K562 (cell line): ENCODE data around the gene EIF3K. TPM values are rescaled to one million over a fixed set of nuclear protein-coding genes. Genes with fewer than 3 reads are reported as not detected.

Experiments used
- ATF7 ChIP-seq: fragments of 450-650 bp; IDR thresholded peaks from 2 replicates; pipeline ENCODE4 v1.7.1; 2014; ENCODE audit warnings: mild to moderate bottlenecking, moderate library complexity
- CREB3L1 ChIP-seq: fragments of 450-650 bp; IDR thresholded peaks from 2 replicates; pipeline ENCODE4 v1.6.1; 2014; ENCODE audit warnings: low read depth, mild to moderate bottlenecking, moderate library complexity, borderline replicate concordance
- EP300 ChIP-seq: IDR thresholded peaks from 2 replicates; pipeline ENCODE4 v1.6.1; 2012; ENCODE audit warnings: low read length, improper control_type of control experiment
- EZH2 ChIP-seq: IDR thresholded peaks from 2 replicates; pipeline ENCODE4 v1.6.1; 2012; ENCODE audit warnings: low read depth, mild to moderate bottlenecking, inconsistent platforms, low read length, borderline replicate concordance
- FUS ChIP-seq: fragments of 200-400 bp; formaldehyde crosslinking; optimal IDR thresholded peaks from 2 replicates; pipeline ENCODE3; 2017; ENCODE audit warnings: low read depth, low read length
- GTF2A2 ChIP-seq: IDR thresholded peaks from 2 replicates; pipeline ENCODE4 v1.6.1; 2016; ENCODE audit warnings: mild to moderate bottlenecking, missing genetic modification characterization, missing compliant biosample characterization
- KLF13 ChIP-seq: fragments of 450-650 bp; IDR thresholded peaks from 2 replicates; pipeline ENCODE4 v1.6.1; 2016; ENCODE audit warnings: missing genetic modification characterization, low read depth, mild to moderate bottlenecking, missing compliant biosample characterization, moderate library complexity, borderline replicate concordance
- MIER1 ChIP-seq: fragments of 450-650 bp; IDR thresholded peaks from 2 replicates; pipeline ENCODE4 v1.6.1; 2016; ENCODE audit warnings: antibody characterized with exemption, mild to moderate bottlenecking, low read depth
- PCBP1 ChIP-seq: fragments of 200-400 bp; formaldehyde crosslinking; IDR thresholded peaks from 2 replicates; pipeline ENCODE4 v1.6.1; 2018; ENCODE audit warnings: mild to moderate bottlenecking, low read depth, low read length; ENCODE audit not compliant: poor library complexity, severe bottlenecking
- POLR3A ChIP-seq: IDR thresholded peaks from 2 replicates; pipeline ENCODE4 v1.6.1; 2011; ENCODE audit warnings: borderline replicate concordance, mild to moderate bottlenecking, moderate library complexity; ENCODE audit not compliant: insufficient read length, insufficient read depth; ENCODE audit errors: extremely low read depth
- USF2 ChIP-seq: sonication (generic); formaldehyde crosslinking; IDR thresholded peaks from 2 replicates; pipeline ENCODE4 v1.5.0; 2020; ENCODE audit warnings: missing genetic modification reagents
- ZBTB33 ChIP-seq: sonication (generic); formaldehyde crosslinking; IDR thresholded peaks from 2 replicates; pipeline ENCODE4 v1.8.1; 2023; ENCODE audit warnings: mild to moderate bottlenecking, missing genetic modification reagents
- ZBTB5 ChIP-seq: fragments of 450-650 bp; IDR thresholded peaks from 2 replicates; pipeline ENCODE4 v1.6.1; 2017; ENCODE audit warnings: antibody characterized with exemption
- ZC3H8 ChIP-seq: fragments of 450-650 bp; IDR thresholded peaks from 2 replicates; pipeline ENCODE4 v1.6.1; 2017
- ZNF766 ChIP-seq: fragments of 200-800 bp; sonication (Bioruptor generic); conservative IDR thresholded peaks from 2 replicates; pipeline ENCODE4 v1.6.1; 2016; ENCODE audit warnings: missing genetic modification characterization, missing compliant biosample characterization
- ZNF780A ChIP-seq: fragments of 250-450 bp; sonication (Bioruptor Pico); IDR thresholded peaks from 2 replicates; pipeline ENCODE4 v1.5.0; 2021; ENCODE audit warnings: mild to moderate bottlenecking
- polyA plus RNA-seq, 8 experiments: library from polyadenylated mRNA; depleted of rRNA in 4 of 8; stranded (reverse) in 5 of 8; unstranded in 3 of 8; fragments of >200 nt; fragmentation: Nextera tagmentation in 2 of 8; fragmentation: Illumina TruSeq in 1 of 8; extraction: Ambion mirVana in 2 of 8; extraction: Trizol in 1 of 8; gene quantifications; 2 replicates each; pipeline versions ENCODE4 v1.2.1 to v1.2.3, GENCODE V29; 2011 to 2014; ENCODE audit warnings: inconsistent platforms in 1 of 8, missing spikeins in 1 of 8
- total RNA-seq, 7 experiments: library from RNA; depleted of rRNA in 6 of 7; stranded (reverse); fragments of >200 nt in 6 of 7; fragmentation: Illumina TruSeq in 2 of 7; extraction: Trizol in 2 of 7; gene quantifications; 2 replicates each; pipeline versions ENCODE4 v1.2.1 to v1.2.3, GENCODE V29; 2011 to 2021; ENCODE audit warnings: low replicate concordance in 1 of 7
- TF ChIP-seq, protein P1 (sequence below): sonication (generic); formaldehyde crosslinking; IDR thresholded peaks from 2 replicates; pipeline ENCODE4 v1.9.0; 2022; ENCODE audit warnings: mild to moderate bottlenecking, missing genetic modification reagents
- TF ChIP-seq, protein P2 (sequence below): IDR thresholded peaks from 3 replicates; pipeline ENCODE4 v1.6.1; 2011; ENCODE audit warnings: borderline replicate concordance, mild to moderate bottlenecking; ENCODE audit not compliant: insufficient read length, insufficient read depth

The EIF3K gene
- total and polyA plus RNA-seq, 9 of the 15 experiments (the other 6 are each of a cell fraction or from before 2014, with no cell fraction given) = 387 to 1,827 (median 733) TPM

DNA sequence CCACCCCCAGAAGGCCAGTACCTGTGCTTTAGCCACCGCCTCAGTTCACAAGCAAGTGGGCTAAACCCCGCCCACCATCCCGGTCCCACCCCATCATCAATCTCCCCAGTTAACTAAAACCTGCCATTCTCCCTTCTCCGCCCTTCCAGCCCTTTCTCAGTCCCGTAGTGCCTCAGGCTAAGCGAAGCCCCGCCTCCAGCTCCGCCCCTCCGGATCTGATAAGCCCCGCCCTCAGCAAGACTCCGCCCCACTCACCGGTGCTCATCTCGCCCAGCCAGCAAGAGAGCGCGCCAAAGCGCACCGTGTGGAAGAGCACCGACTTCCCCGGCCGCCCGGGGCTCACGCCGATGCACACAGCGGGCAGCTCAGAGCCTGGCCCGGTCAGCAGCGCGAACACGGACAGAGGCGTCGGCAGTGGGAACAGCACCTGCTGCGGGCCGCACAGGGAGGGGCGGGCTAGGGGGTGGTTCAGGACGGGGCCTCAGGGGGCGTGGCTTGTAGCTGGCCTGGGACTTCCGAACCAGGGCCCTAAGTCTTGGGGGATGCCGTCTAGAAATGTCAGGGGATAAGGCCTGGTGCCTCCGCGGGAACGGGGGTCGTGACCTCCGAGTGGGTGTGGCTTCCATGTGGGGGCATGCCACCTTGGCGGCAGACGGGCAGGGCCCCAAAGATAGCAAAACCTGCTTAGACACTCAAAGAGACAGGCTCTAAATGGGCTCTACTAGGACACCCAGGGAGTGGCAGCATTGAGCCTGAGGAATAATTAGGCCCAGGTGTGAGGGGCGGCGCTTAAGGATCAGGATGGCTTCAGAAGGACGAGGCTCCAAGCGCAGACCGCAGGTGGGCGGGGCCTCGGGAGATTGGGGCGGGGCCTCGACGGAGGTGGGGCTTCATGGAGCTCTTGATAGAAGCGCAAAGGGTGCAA is 22.7 kb upstream of the EIF3K start (continued):
- TF ChIP-seq USF2 (no peak), ZNF780A (CRISPR knock-in tag) (no peak), ZBTB33 (CRISPR knock-in tag) (no peak), ZC3H8 (no peak), ZBTB5 (no peak), POLR3A (no peak), PCBP1 (peak; percentile 17), GTF2A2 (tag) (no peak), ZNF766 (CRISPR knock-in tag) (no peak), FUS (no peak), EP300 (no peak), CREB3L1 (no peak), KLF13 (no peak), ATF7 (0 out of 2 replicates have a peak, but pooled peaks have one; percentile 14), MIER1 (no peak), EZH2 (no peak)
- TF ChIP-seq, protein P1, sequence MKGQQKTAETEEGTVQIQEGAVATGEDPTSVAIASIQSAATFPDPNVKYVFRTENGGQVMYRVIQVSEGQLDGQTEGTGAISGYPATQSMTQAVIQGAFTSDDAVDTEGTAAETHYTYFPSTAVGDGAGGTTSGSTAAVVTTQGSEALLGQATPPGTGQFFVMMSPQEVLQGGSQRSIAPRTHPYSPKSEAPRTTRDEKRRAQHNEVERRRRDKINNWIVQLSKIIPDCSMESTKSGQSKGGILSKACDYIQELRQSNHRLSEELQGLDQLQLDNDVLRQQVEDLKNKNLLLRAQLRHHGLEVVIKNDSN (CRISPR knock-in tag) = peak; percentile 35; the same call in 1 of the 2 replicates
- TF ChIP-seq, protein P2, sequence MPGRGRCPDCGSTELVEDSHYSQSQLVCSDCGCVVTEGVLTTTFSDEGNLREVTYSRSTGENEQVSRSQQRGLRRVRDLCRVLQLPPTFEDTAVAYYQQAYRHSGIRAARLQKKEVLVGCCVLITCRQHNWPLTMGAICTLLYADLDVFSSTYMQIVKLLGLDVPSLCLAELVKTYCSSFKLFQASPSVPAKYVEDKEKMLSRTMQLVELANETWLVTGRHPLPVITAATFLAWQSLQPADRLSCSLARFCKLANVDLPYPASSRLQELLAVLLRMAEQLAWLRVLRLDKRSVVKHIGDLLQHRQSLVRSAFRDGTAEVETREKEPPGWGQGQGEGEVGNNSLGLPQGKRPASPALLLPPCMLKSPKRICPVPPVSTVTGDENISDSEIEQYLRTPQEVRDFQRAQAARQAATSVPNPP = no peak
